HCT116 (cell line): Measurements from ENCODE around the gene SAMD9L. TPM values are rescaled to one million over a fixed set of nuclear protein-coding genes. Genes with fewer than 3 reads are reported as not detected.

Source experiments
- ATAC-seq: fragments of 200-7000 bp; cut with Tn5 transposase; 2 replicates; pipeline ENCODE4 v1.9.1; 2020; ENCODE audit warnings: mild to moderate bottlenecking, moderate library complexity
- BruUV-seq: library from RNA; stranded (reverse); fragments of 400-500 nt; replicated peaks from 2 replicates; lab custom pipeline; 2021; lab: Mats Ljungman, UMichigan
- CTCF ChIA-PET: fragments of 300-600 bp; sonication (Branson Sonifier 250); formaldehyde crosslinking; loops from one replicate; lab custom pipeline; 2021; ENCODE audit warnings: antibody characterized with exemption; lab: Charles Lee
- POLR2A ChIA-PET: fragments of 300-600, 350-600 bp; sonication (Branson Sonifier 250); formaldehyde crosslinking; loops from one replicate; lab custom pipeline; 2021; ENCODE audit warnings: antibody characterized with exemption; lab: Charles Lee
- RAD21 ChIA-PET, 2 experiments: fragments of 300-600 bp; sonication (Branson Sonifier 250); formaldehyde crosslinking; loops; one replicate each; lab custom pipeline; 2023; ENCODE audit warnings: low total read pairs in 2 of 2; ENCODE audit not compliant: uncharacterized antibody in 2 of 2, unreplicated experiment in 2 of 2, low non-redundant PET in 1 of 2; lab: Charles Lee
- DNase-seq: peaks from one replicate; pipeline ENCODE4 v3.0.0-alpha.2; 2010; ENCODE audit warnings: low read depth, low spot score
- H2AFZ ChIP-seq: fragments of 200-600 bp; shearing (Covaris generic), sonication (generic); 2 replicates; pipeline ENCODE4 v1.6.1; 2017; ENCODE audit warnings: low read depth, mixed run types, mixed read lengths, antibody characterized with exemption, low read length; ENCODE audit not compliant: poor library complexity, severe bottlenecking
- H3K27ac ChIP-seq: 2 replicates; pipeline ENCODE4 v1.5.1; 2012; ENCODE audit warnings: low read depth, low read length
- H3K27me3 ChIP-seq: fragments of 200-600 bp; sonication (generic); 2 replicates; pipeline ENCODE4 v1.6.1; 2016; ENCODE audit warnings: mixed run types, low read length, mixed read lengths; ENCODE audit not compliant: insufficient read depth
- H3K36me3 ChIP-seq, 2 experiments: fragments of 200-500 bp in 1 of 2; fragments of 200-600 bp in 1 of 2; sonication (Bioruptor generic) in 1 of 2; sonication (generic) in 1 of 2; 2 replicates each; pipeline versions ENCODE4 v1.5.1 to v1.6.1; 2014 to 2016; ENCODE audit warnings: low read length in 2 of 2, inconsistent platforms in 1 of 2, mixed read lengths in 1 of 2, mixed run types in 1 of 2; ENCODE audit not compliant: insufficient read depth in 2 of 2, control insufficient read depth in 1 of 2
- H3K4me1 ChIP-seq, 2 experiments: fragments of 200-600 bp in 1 of 2; sonication (generic) in 1 of 2; 2 replicates each; pipeline versions ENCODE4 v1.5.1 to v1.6.1; 2012 to 2017; ENCODE audit warnings: low read length in 2 of 2, inconsistent platforms in 1 of 2, mild to moderate bottlenecking in 1 of 2, mixed read lengths in 1 of 2, mixed run types in 1 of 2, moderate library complexity in 1 of 2; ENCODE audit not compliant: insufficient read depth in 2 of 2, control insufficient read depth in 1 of 2
- H3K4me2 ChIP-seq: fragments of 200-600 bp; sonication (generic); 2 replicates; pipeline ENCODE4 v1.6.1; 2017; ENCODE audit warnings: mixed run types, low read length, mixed read lengths
- H3K4me3 ChIP-seq, 2 experiments: fragments of 200-600 bp in 1 of 2; sonication (generic) in 1 of 2; replicated peaks in 1 of 2; 2 replicates each; pipeline ENCODE4 v1.5.1; 2011 to 2016; ENCODE audit warnings: low read length in 2 of 2, control low read depth in 1 of 2, low read depth in 1 of 2, mild to moderate bottlenecking in 1 of 2, mixed read lengths in 1 of 2, mixed run types in 1 of 2
- H3K79me2 ChIP-seq: fragments of 200-600 bp; sonication (generic); 2 replicates; pipeline ENCODE4 v1.6.1; 2017; ENCODE audit warnings: mild to moderate bottlenecking, mixed run types, low read length, moderate library complexity, mixed read lengths; ENCODE audit not compliant: insufficient read depth
- H3K9ac ChIP-seq: fragments of 200-600 bp; sonication (generic); 2 replicates; pipeline ENCODE4 v1.6.1; 2016; ENCODE audit warnings: low read length, mixed read lengths
- H3K9me2 ChIP-seq: fragments of 200-600 bp; sonication (generic), shearing (Covaris generic); 2 replicates; pipeline ENCODE4 v1.6.1; 2017; ENCODE audit warnings: mixed run types, mild to moderate bottlenecking, moderate library complexity; ENCODE audit not compliant: insufficient read depth
- H3K9me3 ChIP-seq, 2 experiments: fragments of 200-500 bp in 1 of 2; fragments of 200-600 bp in 1 of 2; sonication (Bioruptor generic) in 1 of 2; sonication (generic) in 1 of 2; 2 replicates each; pipeline ENCODE4 v1.6.1; 2014 to 2017; ENCODE audit warnings: low read length in 2 of 2, mixed read lengths in 2 of 2, inconsistent platforms in 1 of 2, low read depth in 1 of 2, mild to moderate bottlenecking in 1 of 2, mixed run types in 1 of 2, moderate library complexity in 1 of 2; ENCODE audit not compliant: control insufficient read depth in 1 of 2, insufficient read depth in 1 of 2
- H4K20me1 ChIP-seq: fragments of 200-600 bp; sonication (generic), shearing (Covaris generic); 2 replicates; pipeline ENCODE4 v1.6.1; 2017; ENCODE audit warnings: mixed run types, mild to moderate bottlenecking, moderate library complexity; ENCODE audit not compliant: insufficient read depth
- CEBPB ChIP-seq: IDR thresholded peaks from 2 replicates; pipeline ENCODE4 v1.6.1; 2012; ENCODE audit warnings: low read depth
- EZH2 ChIP-seq: fragments of 200-600 bp; sonication (generic); IDR thresholded peaks from 2 replicates; pipeline ENCODE4 v1.6.1; 2017; ENCODE audit warnings: antibody characterized with exemption, mixed run types
- EZH2phosphoT487 ChIP-seq: fragments of 200-600 bp; IDR thresholded peaks from 2 replicates; pipeline ENCODE4 v1.6.1; 2018; ENCODE audit warnings: antibody characterized with exemption, borderline replicate concordance
- JUND ChIP-seq: IDR thresholded peaks from 2 replicates; pipeline ENCODE4 v1.6.1; 2012
- POLR2A ChIP-seq: IDR thresholded peaks from 2 replicates; pipeline ENCODE4 v1.7.0; 2011; ENCODE audit warnings: borderline replicate concordance; ENCODE audit not compliant: insufficient read depth, insufficient read length; ENCODE audit errors: extremely low read depth
- intact Hi-C: fragments of 100-400 bp; cut with micrococcal nuclease; formaldehyde crosslinking; loops from 2 replicates; pipeline ENCODE4 v1.10.0; 2022
- total RNA-seq: library from RNA; stranded (reverse); gene quantifications from one replicate; pipeline ENCODE4 v1.2.1, GENCODE V29; 2021; ENCODE audit not compliant: unreplicated experiment
- TF ChIP-seq, protein P1 (sequence below): IDR thresholded peaks from 2 replicates; pipeline ENCODE4 v1.6.1; 2012
- TF ChIP-seq, protein P2 (sequence below): IDR thresholded peaks from 2 replicates; pipeline ENCODE4 v1.6.1; 2011; ENCODE audit warnings: mild to moderate bottlenecking, low read length, moderate library complexity; ENCODE audit not compliant: insufficient replicate concordance; ENCODE audit errors: extremely low read depth
- TF ChIP-seq, protein P3 (sequence below), 3 experiments: fragments of 200-600 bp in 1 of 3; sonication (generic) in 1 of 3; IDR thresholded peaks in 2 of 3; conservative IDR thresholded peaks in 1 of 3; 2 replicates each; pipeline ENCODE4 v1.5.1; 2012 to 2017; ENCODE audit warnings: low read depth in 2 of 3, low read length in 2 of 3, antibody characterized with exemption in 1 of 3, borderline replicate concordance in 1 of 3, control low read depth in 1 of 3, mild to moderate bottlenecking in 1 of 3, mixed read lengths in 1 of 3, mixed run types in 1 of 3, moderate library complexity in 1 of 3; ENCODE audit not compliant: insufficient read depth in 1 of 3

The SAMD9L gene
- total RNA-seq, 1 experiment from 2014 or later, result 0.15 TPM

DNA sequence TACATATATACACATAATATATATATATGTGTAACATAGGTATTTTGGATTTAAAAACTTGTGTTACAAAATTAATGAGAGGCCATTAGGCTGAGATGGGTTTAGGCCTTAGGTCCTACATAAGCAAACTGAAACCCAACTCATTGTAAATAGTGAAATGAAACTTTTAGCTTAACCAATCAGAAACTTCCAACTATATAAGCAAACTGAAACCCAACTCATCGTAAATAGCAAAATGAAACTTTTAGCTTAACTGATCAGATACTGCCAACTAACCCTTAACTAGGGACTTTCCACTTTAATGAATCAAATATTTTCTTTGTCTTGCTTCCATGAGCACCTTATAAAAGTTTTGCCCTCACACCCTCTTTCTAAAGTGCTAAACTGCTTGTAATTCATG is 17.3 kb upstream of the SAMD9L start:
- no peak overlapping the region for H3K4me2 ChIP-seq
- no peaks in the 10 kb centered on the region for H3K79me2 ChIP-seq
- no peak overlapping the region for H3K4me3 ChIP-seq
- ATAC-seq (no peak), DNase-seq (no peak)
- intact Hi-C loops, result no loop called here
- BruUV-seq, result no TSS peak
- ChIA-PET RAD21 (no interaction called here), CTCF (no interaction called here)
- no peaks in the 10 kb centered on the region for H3K9me3 ChIP-seq
- no peaks in the 10 kb centered on the region for H3K9me2 ChIP-seq
- H2AFZ ChIP-seq, result peak overlapping the region; percentile 26
- H3K27me3 ChIP-seq, result no peaks in the 10 kb centered on the region
- H3K27ac ChIP-seq, result no peak overlapping the region
- no peaks in the 10 kb centered on the region for H3K4me1 ChIP-seq
- no peaks in the 10 kb centered on the region for H4K20me1 ChIP-seq
- no peak overlapping the region for H3K9ac ChIP-seq
- TF ChIP-seq, protein P1, sequence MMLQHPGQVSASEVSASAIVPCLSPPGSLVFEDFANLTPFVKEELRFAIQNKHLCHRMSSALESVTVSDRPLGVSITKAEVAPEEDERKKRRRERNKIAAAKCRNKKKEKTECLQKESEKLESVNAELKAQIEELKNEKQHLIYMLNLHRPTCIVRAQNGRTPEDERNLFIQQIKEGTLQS, result no peak
- TF ChIP-seq, protein P2, sequence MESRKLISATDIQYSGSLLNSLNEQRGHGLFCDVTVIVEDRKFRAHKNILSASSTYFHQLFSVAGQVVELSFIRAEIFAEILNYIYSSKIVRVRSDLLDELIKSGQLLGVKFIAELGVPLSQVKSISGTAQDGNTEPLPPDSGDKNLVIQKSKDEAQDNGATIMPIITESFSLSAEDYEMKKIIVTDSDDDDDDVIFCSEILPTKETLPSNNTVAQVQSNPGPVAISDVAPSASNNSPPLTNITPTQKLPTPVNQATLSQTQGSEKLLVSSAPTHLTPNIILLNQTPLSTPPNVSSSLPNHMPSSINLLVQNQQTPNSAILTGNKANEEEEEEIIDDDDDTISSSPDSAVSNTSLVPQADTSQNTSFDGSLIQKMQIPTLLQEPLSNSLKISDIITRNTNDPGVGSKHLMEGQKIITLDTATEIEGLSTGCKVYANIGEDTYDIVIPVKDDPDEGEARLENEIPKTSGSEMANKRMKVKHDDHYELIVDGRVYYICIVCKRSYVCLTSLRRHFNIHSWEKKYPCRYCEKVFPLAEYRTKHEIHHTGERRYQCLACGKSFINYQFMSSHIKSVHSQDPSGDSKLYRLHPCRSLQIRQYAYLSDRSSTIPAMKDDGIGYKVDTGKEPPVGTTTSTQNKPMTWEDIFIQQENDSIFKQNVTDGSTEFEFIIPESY, result no peak
- TF ChIP-seq, protein P3, sequence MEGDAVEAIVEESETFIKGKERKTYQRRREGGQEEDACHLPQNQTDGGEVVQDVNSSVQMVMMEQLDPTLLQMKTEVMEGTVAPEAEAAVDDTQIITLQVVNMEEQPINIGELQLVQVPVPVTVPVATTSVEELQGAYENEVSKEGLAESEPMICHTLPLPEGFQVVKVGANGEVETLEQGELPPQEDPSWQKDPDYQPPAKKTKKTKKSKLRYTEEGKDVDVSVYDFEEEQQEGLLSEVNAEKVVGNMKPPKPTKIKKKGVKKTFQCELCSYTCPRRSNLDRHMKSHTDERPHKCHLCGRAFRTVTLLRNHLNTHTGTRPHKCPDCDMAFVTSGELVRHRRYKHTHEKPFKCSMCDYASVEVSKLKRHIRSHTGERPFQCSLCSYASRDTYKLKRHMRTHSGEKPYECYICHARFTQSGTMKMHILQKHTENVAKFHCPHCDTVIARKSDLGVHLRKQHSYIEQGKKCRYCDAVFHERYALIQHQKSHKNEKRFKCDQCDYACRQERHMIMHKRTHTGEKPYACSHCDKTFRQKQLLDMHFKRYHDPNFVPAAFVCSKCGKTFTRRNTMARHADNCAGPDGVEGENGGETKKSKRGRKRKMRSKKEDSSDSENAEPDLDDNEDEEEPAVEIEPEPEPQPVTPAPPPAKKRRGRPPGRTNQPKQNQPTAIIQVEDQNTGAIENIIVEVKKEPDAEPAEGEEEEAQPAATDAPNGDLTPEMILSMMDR (IDR thresholded peaks at IDR 0.05 in 2 of 3, conservative IDR thresholded peaks at IDR 0.05 in 1 of 3; ENCODE audit: borderline replicate concordance in 1 of 3, insufficient read depth in 1 of 3, low read depth in 2 of 3, low read length in 2 of 3), result no peak
- TF ChIP-seq JUND (no peak), CEBPB (no peak), EZH2phosphoT487 (no peak), EZH2 (no peak), POLR2A (no peak)
- TF ChIP-seq, all 23 proteins: peak for 0
- POLR2A ChIA-PET, result no interaction called here
- H3K36me3 ChIP-seq, result no peaks in the 10 kb centered on the region
